Measurements from ENCODE around the gene CNGB1.

CNGB1 gene

GRCh38 chr16:57994361-57994760 is 23.4 kb upstream of the CNGB1 start:
- Histone ChIP-seq H3K27me3 (ENCODE audit: insufficient read depth, low read length) (no peaks in the 10 kb centered on the region), H3K14ac (ENCODE audit: low read length) (no peak overlapping the region), H3K27ac (ENCODE audit: low read depth, low read length) (no peak overlapping the region), H3K4me2 (ENCODE audit: low read length) (no peak overlapping the region), H2BK5ac (ENCODE audit: low read depth, low read length, poor library complexity) (no peak overlapping the region), H3K4ac (ENCODE audit: low read depth, low read length) (no peak overlapping the region), H3K9ac (ENCODE audit: low read length) (no peak overlapping the region), H4K91ac (ENCODE audit: low read depth, low read length) (no peak overlapping the region), H3K4me1 (ENCODE audit: control insufficient read depth in 1 of 2, insufficient read depth in 2 of 2, low read length in 2 of 2) (peaks cover 24 to 38% of the 10 kb centered on the region in 2 experiments), H3K36me3 (ENCODE audit: control insufficient read depth in 1 of 2, insufficient read depth in 2 of 2, low read length in 2 of 2) (peaks cover 17 to 31% of the 10 kb centered on the region in 2 experiments), H3K79me2 (ENCODE audit: control insufficient read depth, insufficient read depth, low read length, poor library complexity) (peaks cover 2% of the 10 kb centered on the region), H3K4me3 (ENCODE audit: low read depth, low read length) (no peak overlapping the region), H3K23ac (ENCODE audit: low read length) (no peak overlapping the region), H2BK12ac (ENCODE audit: low read length) (no peak overlapping the region), H3K9me3 (ENCODE audit: insufficient read depth, low read depth, low read length) (no peaks in the 10 kb centered on the region), H2AK5ac (ENCODE audit: low read length) (no peak overlapping the region), H3K18ac (ENCODE audit: low read length) (no peak overlapping the region), H4K8ac (ENCODE audit: low read depth, low read length) (no peak overlapping the region), H3K79me1 (ENCODE audit: low read length) (peaks cover 8% of the 10 kb centered on the region), H4K12ac (ENCODE audit: low read depth, low read length) (no peak overlapping the region), H2BK120ac (ENCODE audit: insufficient read depth, low read length, poor library complexity) (peak overlapping the region; percentile 27), H2AFZ (ENCODE audit: insufficient read depth, low read length, poor library complexity) (no peak overlapping the region)
- WGBS (ENCODE audit: extremely low coverage, insufficient coverage, insufficient read length), result no CpG with 5 or more reads among the region's 4 CpGs
- DNase-seq, result no peak

- no CpG with 5 or more reads among the region's 5 CpGs for WGBS (ENCODE audit: extremely low coverage, insufficient coverage, insufficient read length)
- H4K12ac ChIP-seq (ENCODE audit: low read depth, low read length), result no peak overlapping the region
These were observed 23.0 kb upstream of the CNGB1 start for GRCh38 chr16:57993897-57994296.

GRCh38 chr16:57993438-57993837 is 22.5 kb upstream of the CNGB1 start:
- H2BK12ac ChIP-seq (ENCODE audit: low read length), result peak overlapping the region; percentile 30
- no peak overlapping the region for H3K4me3 ChIP-seq (ENCODE audit: low read depth, low read length)
- H3K9me3 ChIP-seq (ENCODE audit: insufficient read depth, low read depth, low read length), result no peaks in the 10 kb centered on the region
- peak overlapping the region; percentile 76 for H4K91ac ChIP-seq (ENCODE audit: low read depth, low read length)
- peak overlapping the region; percentile 37 for H2BK120ac ChIP-seq (ENCODE audit: insufficient read depth, low read length, poor library complexity)
- H3K9ac ChIP-seq (ENCODE audit: low read length), result no peak overlapping the region
- H4K12ac ChIP-seq (ENCODE audit: low read depth, low read length), result peak overlapping the region; percentile 6
- peak overlapping the region; percentile 72 for H3K14ac ChIP-seq (ENCODE audit: low read length)
- peak overlapping the region; percentile 9 for H2AFZ ChIP-seq (ENCODE audit: insufficient read depth, low read length, poor library complexity)
- peak overlapping the region; percentile 60 for H2BK5ac ChIP-seq (ENCODE audit: low read depth, low read length, poor library complexity)
- H3K27ac ChIP-seq (ENCODE audit: low read depth, low read length), result peak overlapping the region; percentile 70
- no peak overlapping the region for H3K23ac ChIP-seq (ENCODE audit: low read length)
- H3K36me3 ChIP-seq (ENCODE audit: control insufficient read depth in 1 of 2, insufficient read depth in 2 of 2, low read length in 2 of 2), result peaks cover 17 to 31% of the 10 kb centered on the region in 2 experiments
- H3K4me2 ChIP-seq (ENCODE audit: low read length), result no peak overlapping the region
- peak overlapping the region; percentile 36 for H3K18ac ChIP-seq (ENCODE audit: low read length)
- no peak for DNase-seq
- H2AK5ac ChIP-seq (ENCODE audit: low read length), result peak overlapping the region; percentile 57
- H3K4me1 ChIP-seq (ENCODE audit: control insufficient read depth in 1 of 2, insufficient read depth in 2 of 2, low read length in 2 of 2), result peaks cover 24 to 33% of the 10 kb centered on the region in 2 experiments
- no peaks in the 10 kb centered on the region for H3K27me3 ChIP-seq (ENCODE audit: insufficient read depth, low read length)
- WGBS (ENCODE audit: extremely low coverage, insufficient coverage, insufficient read length), result no CpG with 5 or more reads among the region's 8 CpGs
- no peak overlapping the region for H3K4ac ChIP-seq (ENCODE audit: low read depth, low read length)
- H3K79me1 ChIP-seq (ENCODE audit: low read length), result peaks cover 8% of the 10 kb centered on the region
- H3K79me2 ChIP-seq (ENCODE audit: control insufficient read depth, insufficient read depth, low read length, poor library complexity), result peaks cover 2% of the 10 kb centered on the region
- H4K8ac ChIP-seq (ENCODE audit: low read depth, low read length), result peak overlapping the region; percentile 44

More at GRCh38 chr16:57993897-57994296, 23.0 kb upstream of the CNGB1 start:
- no peaks in the 10 kb centered on the region for H3K9me3 ChIP-seq (ENCODE audit: insufficient read depth, low read depth, low read length)
- no peak overlapping the region for H3K23ac ChIP-seq (ENCODE audit: low read length)
- H2AFZ ChIP-seq (ENCODE audit: insufficient read depth, low read length, poor library complexity), result no peak overlapping the region
- no peak overlapping the region for H4K8ac ChIP-seq (ENCODE audit: low read depth, low read length)
- H3K27ac ChIP-seq (ENCODE audit: low read depth, low read length), result no peak overlapping the region
- no peak overlapping the region for H2BK5ac ChIP-seq (ENCODE audit: low read depth, low read length, poor library complexity)
- no peak overlapping the region for H3K14ac ChIP-seq (ENCODE audit: low read length)
- H3K36me3 ChIP-seq (ENCODE audit: control insufficient read depth in 1 of 2, insufficient read depth in 2 of 2, low read length in 2 of 2), result peaks cover 17 to 31% of the 10 kb centered on the region in 2 experiments
- no peak for DNase-seq
- H3K4me3 ChIP-seq (ENCODE audit: low read depth, low read length), result no peak overlapping the region
- H3K4me2 ChIP-seq (ENCODE audit: low read length), result no peak overlapping the region
- peaks cover 2% of the 10 kb centered on the region for H3K79me2 ChIP-seq (ENCODE audit: control insufficient read depth, insufficient read depth, low read length, poor library complexity)
- H3K4me1 ChIP-seq (ENCODE audit: control insufficient read depth in 1 of 2, insufficient read depth in 2 of 2, low read length in 2 of 2), result peaks cover 24 to 36% of the 10 kb centered on the region in 2 experiments
- no peak overlapping the region for H3K9ac ChIP-seq (ENCODE audit: low read length)
- H4K91ac ChIP-seq (ENCODE audit: low read depth, low read length), result peak overlapping the region; percentile 76
- peak overlapping the region; percentile 7 for H3K18ac ChIP-seq (ENCODE audit: low read length)
- H2BK12ac ChIP-seq (ENCODE audit: low read length), result peak overlapping the region; percentile 2
- H3K4ac ChIP-seq (ENCODE audit: low read depth, low read length), result no peak overlapping the region
- H3K79me1 ChIP-seq (ENCODE audit: low read length), result peaks cover 8% of the 10 kb centered on the region
- H2BK120ac ChIP-seq (ENCODE audit: insufficient read depth, low read length, poor library complexity), result peak overlapping the region; percentile 27
- H2AK5ac ChIP-seq (ENCODE audit: low read length), result peak overlapping the region; percentile 24
- H3K27me3 ChIP-seq (ENCODE audit: insufficient read depth, low read length), result no peaks in the 10 kb centered on the region

- Histone ChIP-seq H3K18ac (ENCODE audit: low read length) (no peak overlapping the region), H4K8ac (ENCODE audit: low read depth, low read length) (no peak overlapping the region), H3K4me3 (ENCODE audit: low read depth, low read length) (no peak overlapping the region), H3K9ac (ENCODE audit: low read length) (no peak overlapping the region), H2BK120ac (ENCODE audit: insufficient read depth, low read length, poor library complexity) (peak overlapping the region; percentile 21), H3K36me3 (ENCODE audit: control insufficient read depth in 1 of 2, insufficient read depth in 2 of 2, low read length in 2 of 2) (peaks cover 11 to 21% of the 10 kb centered on the region in 2 experiments), H3K14ac (ENCODE audit: low read length) (no peak overlapping the region), H2AFZ (ENCODE audit: insufficient read depth, low read length, poor library complexity) (no peak overlapping the region), H3K23ac (ENCODE audit: low read length) (no peak overlapping the region), H3K4ac (ENCODE audit: low read depth, low read length) (no peak overlapping the region), H3K79me1 (ENCODE audit: low read length) (peaks cover 8% of the 10 kb centered on the region), H3K4me1 (ENCODE audit: control insufficient read depth in 1 of 2, insufficient read depth in 2 of 2, low read length in 2 of 2) (peaks cover 21 to 28% of the 10 kb centered on the region in 2 experiments), H2AK5ac (ENCODE audit: low read length) (no peak overlapping the region), H3K27ac (ENCODE audit: low read depth, low read length) (no peak overlapping the region), H3K9me3 (ENCODE audit: insufficient read depth, low read depth, low read length) (peaks cover 1% of the 10 kb centered on the region), H3K27me3 (ENCODE audit: insufficient read depth, low read length) (no peaks in the 10 kb centered on the region), H4K12ac (ENCODE audit: low read depth, low read length) (no peak overlapping the region), H2BK12ac (ENCODE audit: low read length) (peak overlapping the region; percentile 32), H3K4me2 (ENCODE audit: low read length) (no peak overlapping the region), H4K91ac (ENCODE audit: low read depth, low read length) (peak overlapping the region; percentile 17), H3K79me2 (ENCODE audit: control insufficient read depth, insufficient read depth, low read length, poor library complexity) (peaks cover 2% of the 10 kb centered on the region), H2BK5ac (ENCODE audit: low read depth, low read length, poor library complexity) (no peak overlapping the region)
- DNase-seq, result no peak
- WGBS (ENCODE audit: extremely low coverage, insufficient coverage, insufficient read length), result no CpG with 5 or more reads among the region's 6 CpGs
These were observed 21.2 kb upstream of the CNGB1 start for GRCh38 chr16:57992084-57992483.

All from trophoblast cell (in vitro differentiated cells and primary cell).